GM12878 (cell line): ENCODE data around the gene TMEM63C. TPM values are rescaled to one million over a fixed set of nuclear protein-coding genes. Genes with fewer than 3 reads are reported as not detected.

ENCODE experiments used
- ATAC-seq: fragments of 200-7000 bp; cut with Tn5 transposase; 3 replicates; pipeline ENCODE4 v1.9.1; 2020; ENCODE audit warnings: mild to moderate bottlenecking, moderate library complexity
- BruUV-seq: library from RNA; stranded (reverse); fragments of 400-500 nt; replicated peaks from 2 replicates; lab custom pipeline; 2021; lab: Mats Ljungman, UMichigan
- CTCF ChIA-PET: fragments of 300-600 bp; sonication (Branson Sonifier 250); formaldehyde crosslinking; extraction: SDS; loops from one replicate; lab custom pipeline; 2021; ENCODE audit warnings: inconsistent platforms; lab: Yijun Ruan, JAX
- POLR2A ChIA-PET: fragments of 350-600 bp; formaldehyde crosslinking; extraction: SDS; loops from one replicate; lab custom pipeline; 2021; ENCODE audit warnings: inconsistent platforms; lab: Charles Lee
- RAD21 ChIA-PET: fragments of 300-600 bp; sonication (Branson Sonifier 250); formaldehyde crosslinking; loops from one replicate; lab custom pipeline; 2023; ENCODE audit warnings: antibody characterized with exemption; ENCODE audit not compliant: unreplicated experiment; lab: Charles Lee
- SMC1A ChIA-PET: fragments of 300-600 bp; sonication (Branson Sonifier 250); formaldehyde crosslinking; loops from one replicate; lab custom pipeline; 2023; ENCODE audit not compliant: unreplicated experiment, uncharacterized antibody; lab: Charles Lee
- DNase-seq: peaks from one replicate; pipeline ENCODE4 v3.0.0-alpha.2; 2011; ENCODE audit warnings: low read depth, low spot score
- FAIRE-seq: peaks from 3 replicates; lab custom pipeline; 2011; peaks lifted over from hg19 to GRCh38; lab: Jason Lieb, UNC
- H2AFZ ChIP-seq: 2 replicates; pipeline ENCODE4 v1.6.0; 2011; ENCODE audit warnings: low read depth, low read length, control low read depth; ENCODE audit not compliant: control insufficient read depth
- H3K27ac ChIP-seq: 2 replicates; pipeline ENCODE4 v1.5.1; 2011; ENCODE audit warnings: control low read depth; ENCODE audit not compliant: control insufficient read depth, insufficient read depth
- H3K27me3 ChIP-seq, 2 experiments: replicated peaks in 1 of 2; 2 replicates each; pipeline versions ENCODE4 v1.6.0 to v1.6.1; 2011; ENCODE audit warnings: low read length in 1 of 2; ENCODE audit not compliant: control insufficient read depth in 2 of 2, insufficient read depth in 2 of 2
- H3K36me3 ChIP-seq, 2 experiments: 2 replicates each; pipeline ENCODE4 v1.5.1; 2011; ENCODE audit warnings: low read length in 1 of 2; ENCODE audit not compliant: control insufficient read depth in 2 of 2, insufficient read depth in 2 of 2
- H3K4me1 ChIP-seq: 2 replicates; pipeline ENCODE4 v1.6.1; 2011; ENCODE audit warnings: mild to moderate bottlenecking, low read length, moderate library complexity, mixed read lengths; ENCODE audit not compliant: control insufficient read depth, insufficient read depth
- H3K4me2 ChIP-seq: 2 replicates; pipeline ENCODE4 v1.6.0; 2011; ENCODE audit warnings: control low read depth; ENCODE audit not compliant: control insufficient read depth, insufficient read depth
- H3K4me3 ChIP-seq: fragments of 200-600 bp; sonication (generic); 2 replicates; pipeline ENCODE4 v1.5.1; 2016
- H3K79me2 ChIP-seq: 2 replicates; pipeline ENCODE4 v1.6.0; 2011; ENCODE audit warnings: low read length; ENCODE audit not compliant: control insufficient read depth, insufficient read depth
- H3K9ac ChIP-seq: 2 replicates; pipeline ENCODE4 v1.8.0; 2011; ENCODE audit warnings: low read length, control low read depth, mixed read lengths; ENCODE audit not compliant: control insufficient read depth, insufficient read depth
- H3K9me3 ChIP-seq: replicated peaks from 3 replicates; pipeline ENCODE4 v1.5.1; 2011; ENCODE audit warnings: mild to moderate bottlenecking, low read length; ENCODE audit not compliant: control insufficient read depth, insufficient read depth
- H4K20me1 ChIP-seq: 2 replicates; pipeline ENCODE4 v1.6.0; 2011; ENCODE audit not compliant: control insufficient read depth, insufficient read depth
- EP300 ChIP-seq, 2 experiments: fragments of 150-350 bp in 1 of 2; IDR thresholded peaks; 2 replicates each; pipeline ENCODE4 v1.6.1; 2011 to 2012; ENCODE audit warnings: low read depth in 2 of 2, low read length in 2 of 2, borderline replicate concordance in 1 of 2, improper control_type of control experiment in 1 of 2, inconsistent platforms in 1 of 2; ENCODE audit not compliant: control insufficient read depth in 1 of 2
- ZNF687 ChIP-seq: fragments of 450-650 bp; IDR thresholded peaks from 2 replicates; pipeline ENCODE4 v1.6.1; 2017; ENCODE audit warnings: mild to moderate bottlenecking, moderate library complexity
- WGBS: methylation state at CpG from one replicate; pipeline ENCODE4 v1.1.6; 2016; ENCODE audit warnings: low lambda C conversion rate; ENCODE audit not compliant: insufficient replicate concordance, insufficient coverage; ENCODE audit errors: missing lambda C conversion rate; 5-methylcytosine and 5-hydroxymethylcytosine counted together
- in situ Hi-C: fragments of 300-500 bp; cut with MboI; formaldehyde crosslinking; loops from 9 replicates; pipeline ENCODE4 v1.14.3; 2018; ENCODE audit warnings: mixed read lengths
- intact Hi-C: fragments of 100-400 bp; cut with micrococcal nuclease; formaldehyde crosslinking; loops from one replicate; pipeline ENCODE4 v1.14.2; 2022; ENCODE audit not compliant: unreplicated experiment
- polyA plus RNA-seq, 11 experiments: library from polyadenylated mRNA; depleted of rRNA in 4 of 11; unstranded in 6 of 11; stranded (reverse) in 5 of 11; fragments of >200 nt; fragmentation: Nextera tagmentation in 4 of 11; fragmentation: Illumina TruSeq in 1 of 11; extraction: Ambion mirVana in 4 of 11; extraction: Trizol in 1 of 11; gene quantifications; 1 replicate in 1 of 11; 2 replicates in 10 of 11; pipeline versions ENCODE4 v1.2.1 to v1.2.3, GENCODE V29; 2011 to 2016; ENCODE audit warnings: inconsistent platforms in 2 of 11, missing spikeins in 2 of 11, low read depth in 1 of 11
- total RNA-seq, 4 experiments: library from RNA; depleted of rRNA in 3 of 4; stranded (reverse); fragments of >200 nt in 3 of 4; fragmentation: Illumina TruSeq in 1 of 4; extraction: Trizol in 1 of 4; gene quantifications; 2 replicates each; pipeline versions ENCODE4 v1.2.1 to v1.2.3, GENCODE V29; 2013 to 2021
- TF ChIP-seq, protein P1 (sequence below): fragments of 450-650 bp; IDR thresholded peaks from 2 replicates; pipeline ENCODE4 v1.6.1; 2017; ENCODE audit warnings: antibody characterized with exemption, mild to moderate bottlenecking, moderate library complexity

The TMEM63C gene
- total and polyA plus RNA-seq, 10 of the 15 experiments (the other 5 are each of a cell fraction or from before 2014, with no cell fraction given), result 0.06 to 1.3 (median 0.39) TPM; not detected in 4

- WGBS, result 44% methylated on average over 4 of the region's 4 CpGs
- Histone ChIP-seq H2AFZ (no peak overlapping the region), H3K4me2 (no peak overlapping the region), H3K9me3 (no peaks in the 10 kb centered on the region), H3K4me1 (no peaks in the 10 kb centered on the region), H3K36me3 (peaks cover 1 to 7% of the 10 kb centered on the region in 2 experiments; a peak in 3 of 4 replicates), H3K27ac (no peak overlapping the region), H3K79me2 (no peaks in the 10 kb centered on the region), H3K9ac (no peak overlapping the region), H3K27me3 (no peaks in the 10 kb centered on the region)
- RAD21 ChIA-PET, result no interaction called here
- ATAC-seq (no peak), DNase-seq (no peak), FAIRE-seq (no peak)
- intact Hi-C loops (no loop called here), in situ Hi-C loops (no loop called here)
- no TSS peak for BruUV-seq
- POLR2A ChIA-PET, result no interaction called here
- SMC1A ChIA-PET, result interaction anchor here (0.8 kb wide), 1 partner anchor 30 kb away, joined by 3 read pairs; no protein-coding TSS in a partner anchor
- TF ChIP-seq EP300 (IDR thresholded peaks at IDR 0.05; ENCODE audit: borderline replicate concordance in 1 of 2, control insufficient read depth in 1 of 2, low read depth in 2 of 2, low read length in 2 of 2), result no peak
- TF ChIP-seq, all 136 proteins: peak for 0
- CTCF ChIA-PET, result interaction anchor here (0.8 to 1.7 kb wide), 3 partner anchors 12 to 32 kb away, joined by 3 to 5 read pairs (median 3); no protein-coding TSS in a partner anchor
- Histone ChIP-seq H4K20me1 (no peaks in the 10 kb centered on the region), H3K4me3 (no peak overlapping the region)
Measured at GRCh38 chr14:77284066-77284465, 102.5 kb downstream of the TMEM63C start.

DNA sequence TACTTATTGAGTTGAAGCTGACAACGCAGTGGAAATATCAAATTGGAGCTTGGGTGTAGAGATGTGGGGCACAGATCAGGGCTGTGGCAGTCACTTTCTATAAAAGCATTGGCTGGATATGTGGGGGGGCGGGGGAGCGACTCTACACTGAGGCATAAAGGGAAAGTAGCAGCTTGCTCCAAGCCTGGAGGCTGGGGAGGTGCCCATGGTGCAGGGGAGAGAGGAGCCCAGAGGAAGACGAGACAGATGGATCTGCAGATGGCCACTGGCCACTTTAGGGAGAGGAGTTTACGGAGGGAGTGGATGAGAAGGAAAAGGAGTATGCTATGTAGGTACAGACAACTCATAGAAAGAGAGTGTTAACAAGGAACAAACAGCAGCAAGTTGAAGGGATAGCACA is 102.9 kb downstream of the TMEM63C start:
- Histone ChIP-seq H3K79me2 (no peaks in the 10 kb centered on the region), H4K20me1 (no peaks in the 10 kb centered on the region), H3K9me3 (no peaks in the 10 kb centered on the region), H3K27ac (no peak overlapping the region), H3K36me3 (peaks cover 1 to 7% of the 10 kb centered on the region in 2 experiments; a peak in 3 of 4 replicates), H2AFZ (no peak overlapping the region), H3K4me3 (no peak overlapping the region), H3K4me2 (no peak overlapping the region), H3K27me3 (no peaks in the 10 kb centered on the region), H3K9ac (no peak overlapping the region), H3K4me1 (no peaks in the 10 kb centered on the region)
- POLR2A ChIA-PET, result no interaction called here
- 90% methylated on average over 5 of the region's 5 CpGs for WGBS
- intact Hi-C loops, result no loop called here
- CTCF ChIA-PET, result interaction anchor here (0.8 to 1.7 kb wide), 3 partner anchors 12 to 32 kb away, joined by 3 to 5 read pairs (median 3); no protein-coding TSS in a partner anchor
- FAIRE-seq, result no peak
- no peak for ATAC-seq
- no TSS peak for BruUV-seq
- no peak for DNase-seq
- SMC1A ChIA-PET, result no interaction called here
- RAD21 ChIA-PET, result no interaction called here
- in situ Hi-C loops, result no loop called here
- TF ChIP-seq, protein P1, sequence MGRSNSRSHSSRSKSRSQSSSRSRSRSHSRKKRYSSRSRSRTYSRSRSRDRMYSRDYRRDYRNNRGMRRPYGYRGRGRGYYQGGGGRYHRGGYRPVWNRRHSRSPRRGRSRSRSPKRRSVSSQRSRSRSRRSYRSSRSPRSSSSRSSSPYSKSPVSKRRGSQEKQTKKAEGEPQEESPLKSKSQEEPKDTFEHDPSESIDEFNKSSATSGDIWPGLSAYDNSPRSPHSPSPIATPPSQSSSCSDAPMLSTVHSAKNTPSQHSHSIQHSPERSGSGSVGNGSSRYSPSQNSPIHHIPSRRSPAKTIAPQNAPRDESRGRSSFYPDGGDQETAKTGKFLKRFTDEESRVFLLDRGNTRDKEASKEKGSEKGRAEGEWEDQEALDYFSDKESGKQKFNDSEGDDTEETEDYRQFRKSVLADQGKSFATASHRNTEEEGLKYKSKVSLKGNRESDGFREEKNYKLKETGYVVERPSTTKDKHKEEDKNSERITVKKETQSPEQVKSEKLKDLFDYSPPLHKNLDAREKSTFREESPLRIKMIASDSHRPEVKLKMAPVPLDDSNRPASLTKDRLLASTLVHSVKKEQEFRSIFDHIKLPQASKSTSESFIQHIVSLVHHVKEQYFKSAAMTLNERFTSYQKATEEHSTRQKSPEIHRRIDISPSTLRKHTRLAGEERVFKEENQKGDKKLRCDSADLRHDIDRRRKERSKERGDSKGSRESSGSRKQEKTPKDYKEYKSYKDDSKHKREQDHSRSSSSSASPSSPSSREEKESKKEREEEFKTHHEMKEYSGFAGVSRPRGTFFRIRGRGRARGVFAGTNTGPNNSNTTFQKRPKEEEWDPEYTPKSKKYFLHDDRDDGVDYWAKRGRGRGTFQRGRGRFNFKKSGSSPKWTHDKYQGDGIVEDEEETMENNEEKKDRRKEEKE, result no peak
- TF ChIP-seq ZNF687, result no peak
